Hematopoietic multipotent progenitor cell treated with erythropoietin and hydrocortisone succinate and interleukin-3 and kit ligand, for 6 days (in vitro differentiated cells): ENCODE measurements around the gene DOK4.

Source experiments
- DNase-seq: peaks from one replicate; pipeline ENCODE4 v3.0.0-alpha.2; 2015

The DOK4 gene

GRCh38 chr16:57518922-57519321 is 32.6 kb upstream of the DOK4 start:
- DNase-seq = no peak

DNA sequence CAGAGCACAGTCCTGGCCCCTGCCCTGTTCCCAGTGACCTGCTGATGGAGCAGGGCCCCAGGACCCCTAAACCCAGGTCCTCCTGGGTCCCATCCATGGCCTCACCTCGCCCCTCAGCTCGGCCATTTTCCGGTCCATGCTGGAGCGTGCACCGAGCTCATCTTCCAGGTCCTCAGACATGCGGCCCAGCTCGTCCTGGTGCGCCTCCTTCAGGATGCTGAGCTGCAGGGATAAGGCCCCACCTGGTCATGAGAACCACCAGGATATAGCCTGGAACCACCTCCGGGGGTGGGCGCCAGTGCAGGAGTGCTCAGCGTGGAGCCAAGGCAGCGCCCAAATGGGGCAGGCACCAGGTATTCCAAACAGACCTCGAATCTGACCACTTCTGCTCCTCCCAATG is 32.2 kb upstream of the DOK4 start:
- DNase-seq = no peak

- DNase-seq = no peak
Measured at GRCh38 chr16:57517397-57518367, 31.4 kb upstream of the DOK4 start.

DNA sequence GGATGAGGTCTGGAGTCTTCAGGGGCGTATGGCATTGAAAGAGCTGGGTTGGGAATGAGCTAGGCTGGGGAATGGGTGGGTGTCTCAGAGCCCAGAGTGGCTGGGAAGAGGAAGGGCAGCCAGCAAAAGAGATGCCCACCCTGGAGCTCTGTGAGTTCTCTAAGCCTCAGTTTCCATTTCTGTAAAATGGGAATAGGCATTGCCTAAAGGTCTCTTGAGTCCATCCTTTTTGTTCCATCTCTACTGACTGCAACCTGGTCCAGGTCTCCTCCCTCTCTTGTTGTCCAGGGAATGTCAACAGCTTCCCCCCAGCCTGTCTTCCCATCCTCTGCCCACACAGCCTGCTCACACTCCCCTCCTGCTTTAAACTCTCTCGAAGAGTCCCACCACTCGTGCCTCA is 30.5 kb upstream of the DOK4 start:
- no peak for DNase-seq

DNA sequence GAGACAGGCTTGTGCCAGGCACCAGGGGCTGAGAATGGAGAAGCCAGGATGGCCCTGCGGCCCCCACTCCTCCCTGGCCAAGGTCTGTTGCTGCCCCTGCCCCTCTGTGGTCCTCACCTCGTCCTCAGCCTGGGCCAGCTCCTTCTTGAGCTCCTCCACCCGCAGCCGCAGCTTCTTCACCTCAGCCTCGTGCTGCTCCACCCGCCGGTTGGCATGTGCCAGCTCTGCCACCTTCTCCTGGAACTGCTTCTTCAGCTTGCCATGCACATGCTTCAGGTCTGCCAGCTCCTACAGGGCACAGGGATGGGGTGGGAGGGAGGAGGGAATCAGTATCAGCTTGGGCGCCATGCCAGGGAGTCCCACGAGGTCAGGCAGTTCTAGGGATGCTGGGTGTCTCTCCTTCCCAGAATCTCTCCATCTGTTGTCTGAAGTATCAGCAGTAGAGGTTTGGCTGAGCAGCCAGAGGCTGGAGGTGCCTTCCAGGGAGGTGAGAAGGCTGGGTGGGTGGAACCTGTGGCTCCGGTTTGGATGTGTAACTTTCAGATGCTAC is 30.0 kb upstream of the DOK4 start:
- DNase-seq = no peak

GRCh38 chr16:57514791-57515600 is 28.7 kb upstream of the DOK4 start:
- DNase-seq = no peak

- no peak for DNase-seq
Measured at GRCh38 chr16:57514371-57514770, 28.1 kb upstream of the DOK4 start.

DNA sequence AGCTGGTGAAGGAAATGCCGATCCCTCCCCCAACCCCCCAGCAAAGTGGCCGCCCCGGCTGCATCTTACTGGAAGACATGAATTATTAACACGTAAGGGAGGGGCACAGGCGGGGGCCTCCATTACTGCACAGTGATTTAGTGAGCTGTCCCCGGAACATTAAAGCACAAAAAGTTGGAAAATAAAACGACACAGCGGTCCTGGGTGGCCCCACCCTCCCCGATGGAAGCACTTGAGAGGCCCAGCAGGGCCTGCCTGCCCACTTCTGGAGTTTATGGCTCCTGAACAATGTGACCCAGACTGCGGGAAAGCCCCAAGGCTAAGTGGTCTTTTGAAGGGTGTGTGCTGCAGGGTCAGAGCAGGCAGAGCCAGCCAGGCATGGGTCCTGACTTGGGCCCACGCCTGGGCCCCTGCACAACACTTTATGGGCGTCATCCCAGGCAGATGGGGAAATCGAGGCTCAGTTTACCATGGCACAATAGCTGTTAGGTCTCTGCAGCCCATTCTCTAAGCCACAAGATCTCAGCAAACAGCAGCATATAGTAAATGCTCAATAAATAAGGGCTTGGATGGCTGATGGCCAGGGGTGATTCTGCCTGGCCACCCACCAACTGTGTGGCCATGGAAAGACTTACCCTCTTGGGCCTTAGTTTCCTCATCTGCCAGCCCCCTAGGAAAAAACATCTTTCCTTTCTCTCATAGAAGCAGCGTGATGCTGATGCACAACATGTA is 27.2 kb upstream of the DOK4 start:
- no peak for DNase-seq

- DNase-seq = no peak
Measured at GRCh38 chr16:57512296-57513001, 26.2 kb upstream of the DOK4 start.

- DNase-seq = no peak
Measured at GRCh38 chr16:57510016-57510871, 24.0 kb upstream of the DOK4 start.

DNA sequence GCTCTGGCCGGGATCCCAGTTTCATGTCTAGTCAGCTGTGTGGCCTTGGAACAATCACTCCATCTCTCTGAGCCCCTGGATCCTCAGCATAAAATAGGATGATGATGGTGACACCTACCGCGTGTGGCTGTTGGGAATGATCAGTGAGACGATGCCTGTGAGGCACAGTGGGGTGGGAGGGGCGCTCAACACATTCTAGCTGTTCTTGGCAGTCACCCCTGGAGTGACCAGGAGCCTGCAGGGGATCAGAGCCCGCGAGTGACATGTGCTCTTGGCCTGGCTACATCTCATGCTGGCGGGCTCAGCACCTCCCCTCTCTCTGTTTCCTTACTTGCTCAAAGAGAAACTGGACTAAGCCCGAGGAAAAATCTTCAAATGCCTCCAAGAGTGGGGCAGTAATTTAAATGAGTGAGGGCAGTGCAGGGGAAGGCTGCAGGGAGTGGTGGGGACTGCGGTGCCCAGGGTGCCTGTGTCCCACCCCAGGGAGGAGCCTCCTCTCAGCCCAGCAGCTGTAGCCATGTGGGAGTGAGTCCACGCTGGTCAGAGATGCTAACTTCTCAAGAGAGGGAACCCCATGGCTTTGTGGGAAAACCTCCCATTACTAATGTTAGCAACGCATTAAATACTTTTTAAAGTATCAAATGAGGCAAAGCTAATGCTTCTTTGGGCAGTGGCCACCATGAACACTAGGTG is 23.1 kb upstream of the DOK4 start:
- no peak for DNase-seq

DNA sequence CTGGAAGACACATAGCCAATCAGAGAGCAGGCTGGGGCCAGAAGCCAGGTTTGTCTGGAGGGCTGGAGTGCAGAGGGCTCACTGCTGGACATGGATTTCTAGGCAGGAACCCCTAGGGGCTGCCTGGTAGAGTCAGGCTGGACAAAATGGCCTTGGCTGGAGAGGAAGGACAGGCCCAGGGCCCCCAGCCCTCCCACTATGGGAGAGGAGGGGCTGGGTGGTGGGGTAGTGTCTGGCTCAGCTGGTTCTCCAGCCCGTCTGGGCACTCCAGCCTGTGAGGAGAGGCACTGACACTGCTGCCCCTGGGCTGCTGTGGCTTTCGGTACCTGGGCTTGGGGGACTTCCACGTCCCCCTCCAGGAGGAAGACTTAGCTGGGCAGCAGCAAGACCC is 21.7 kb upstream of the DOK4 start:
- no peak for DNase-seq

- no peak for DNase-seq
Measured at GRCh38 chr16:57507136-57508034, 21.1 kb upstream of the DOK4 start.

DNA sequence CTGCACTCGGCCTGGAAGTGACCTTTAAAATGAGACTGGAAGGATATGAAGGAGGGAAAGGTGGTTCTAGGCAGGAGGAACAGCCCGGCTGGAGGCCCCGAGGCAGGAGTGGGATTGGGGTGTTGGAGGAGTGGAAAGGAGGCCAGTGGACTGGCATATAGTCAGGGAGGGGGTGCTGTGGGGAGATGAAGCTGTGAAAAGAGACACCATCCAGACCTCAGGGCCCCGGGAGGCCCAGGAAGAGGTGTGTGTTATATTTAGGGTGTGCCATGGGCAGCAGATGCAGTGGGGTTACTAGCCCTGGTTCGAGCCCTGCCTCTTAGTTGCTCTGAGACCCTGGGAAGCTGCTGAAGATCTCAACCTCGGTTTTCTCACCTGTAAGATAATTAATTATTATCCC is 18.9 kb upstream of the DOK4 start:
- DNase-seq = no peak

DNA sequence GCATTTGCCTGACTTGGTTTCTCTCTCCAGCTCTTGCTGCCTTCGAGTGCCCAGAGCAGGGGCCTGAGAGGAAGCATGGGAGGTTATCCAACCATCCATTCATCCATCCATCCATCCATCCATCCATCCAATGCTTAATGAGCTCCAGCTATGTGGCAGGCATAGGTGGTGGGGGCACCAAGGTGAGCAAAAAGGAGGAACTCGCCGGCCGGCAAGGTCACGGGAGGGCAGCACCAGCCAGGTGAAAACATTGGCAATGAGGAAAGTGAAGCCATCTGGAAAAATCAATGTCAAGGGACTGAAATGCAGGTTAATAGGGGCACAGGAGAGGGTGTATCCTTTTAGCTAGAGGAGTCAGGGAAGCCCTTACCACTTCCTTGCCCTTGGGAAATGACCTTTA is 18.2 kb upstream of the DOK4 start:
- no peak for DNase-seq

GRCh38 chr16:57504001-57504400 is 17.7 kb upstream of the DOK4 start:
- no peak for DNase-seq

DNA sequence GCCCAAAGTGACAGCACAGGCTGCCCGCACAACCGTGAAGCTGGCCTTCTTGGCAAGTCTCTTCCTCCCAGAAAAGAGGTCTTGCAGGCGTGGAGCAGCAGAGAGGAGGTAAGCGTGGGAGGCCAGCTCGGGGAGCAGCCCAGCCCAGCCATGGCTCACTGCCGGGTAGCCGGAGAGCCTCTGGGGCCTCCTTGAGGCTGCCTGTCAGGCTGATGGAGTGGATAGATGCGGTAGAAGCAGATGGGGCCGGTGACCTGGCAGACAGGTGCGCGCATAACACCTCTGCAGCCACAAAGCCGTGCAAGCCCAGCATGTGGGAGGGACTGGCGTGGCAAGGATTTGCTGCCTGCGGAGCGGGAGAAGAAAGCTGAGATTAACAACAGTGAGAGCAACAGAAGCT is 17.1 kb upstream of the DOK4 start:
- no peak for DNase-seq

DNA sequence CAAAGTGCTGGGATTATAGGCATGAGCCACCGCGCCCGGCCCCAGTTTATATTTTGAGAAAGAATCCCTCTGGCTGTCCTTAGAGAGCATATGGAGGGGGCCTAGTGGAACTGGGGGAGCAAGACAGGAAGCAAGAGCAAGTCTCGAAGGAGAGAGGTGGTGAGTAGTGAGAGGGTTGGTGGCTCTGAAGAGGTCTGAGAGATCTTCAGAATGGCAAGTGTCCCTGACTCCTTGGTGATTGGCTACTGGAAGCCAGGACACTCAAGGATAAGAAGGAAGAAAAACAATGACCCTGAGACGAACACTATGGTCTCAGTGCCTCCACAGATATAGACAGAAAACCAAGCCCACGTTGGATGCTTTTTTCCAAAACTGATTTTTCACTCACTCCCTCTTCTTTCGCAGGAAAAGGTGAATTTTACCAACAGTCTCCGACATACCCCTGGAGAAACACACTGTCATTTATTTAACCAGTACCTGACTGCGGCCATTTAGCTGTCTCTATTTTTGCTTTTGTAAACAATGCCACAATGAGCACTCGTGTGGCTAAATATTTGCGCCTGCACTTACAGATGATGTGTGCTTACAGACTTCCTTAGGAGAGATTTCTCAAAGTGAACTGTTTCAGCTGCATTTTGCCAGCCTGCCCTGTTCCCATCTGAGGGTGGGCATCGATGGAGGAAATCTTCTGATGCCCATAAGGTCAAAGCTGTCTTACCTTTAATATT is 15.9 kb upstream of the DOK4 start:
- no peak for DNase-seq

DNA sequence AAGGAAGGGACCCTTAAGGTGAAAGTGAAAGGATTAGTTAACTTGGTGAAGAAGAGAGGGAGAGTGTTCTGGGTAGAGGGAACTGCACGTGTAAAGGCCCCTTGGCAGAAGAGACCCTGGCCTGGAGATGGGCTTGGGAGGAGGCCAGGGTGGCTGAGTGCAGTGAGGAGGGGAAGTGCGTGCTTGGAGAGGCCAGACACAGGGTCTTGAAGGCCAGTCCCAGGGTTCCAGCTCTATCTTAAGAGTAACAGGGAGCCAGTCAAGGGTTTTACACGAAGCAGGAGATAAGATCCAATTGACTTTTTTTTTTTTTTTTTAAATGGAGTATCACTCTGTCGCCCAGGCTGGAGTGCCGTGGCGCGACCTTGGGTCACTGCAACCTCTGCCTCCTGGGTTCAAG is 15.2 kb upstream of the DOK4 start:
- DNase-seq = no peak
